Measurements from ENCODE around the gene FAM237B. TPM values are rescaled to one million over a fixed set of nuclear protein-coding genes. Genes with fewer than 3 reads are reported as not detected.

The FAM237B gene
- total and polyA plus RNA-seq, 2 of the 13 experiments (the other 11 are each of a cell fraction or from before 2014, with no cell fraction given): not detected

DNA sequence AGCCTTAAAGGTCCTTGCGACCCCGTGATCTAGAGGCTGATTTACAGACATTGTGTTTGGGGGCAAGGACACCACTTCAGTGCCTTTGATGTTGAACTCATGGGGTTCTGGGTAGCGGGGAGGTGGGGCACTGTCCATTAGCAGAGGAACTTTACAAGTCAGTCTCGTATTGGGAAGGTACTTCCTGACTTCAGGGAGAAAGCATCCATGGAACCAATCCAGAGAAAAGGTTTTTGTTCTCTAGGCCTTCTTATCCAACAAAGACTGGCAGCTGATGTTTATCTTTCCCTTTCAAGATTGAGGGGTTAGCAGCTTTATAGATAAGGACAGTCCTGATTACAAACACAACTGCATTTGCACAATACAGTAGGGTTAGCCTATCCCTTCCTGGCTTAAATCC, 28.2 kb upstream of the FAM237B start (continued):
- TF ChIP-seq, protein P1, sequence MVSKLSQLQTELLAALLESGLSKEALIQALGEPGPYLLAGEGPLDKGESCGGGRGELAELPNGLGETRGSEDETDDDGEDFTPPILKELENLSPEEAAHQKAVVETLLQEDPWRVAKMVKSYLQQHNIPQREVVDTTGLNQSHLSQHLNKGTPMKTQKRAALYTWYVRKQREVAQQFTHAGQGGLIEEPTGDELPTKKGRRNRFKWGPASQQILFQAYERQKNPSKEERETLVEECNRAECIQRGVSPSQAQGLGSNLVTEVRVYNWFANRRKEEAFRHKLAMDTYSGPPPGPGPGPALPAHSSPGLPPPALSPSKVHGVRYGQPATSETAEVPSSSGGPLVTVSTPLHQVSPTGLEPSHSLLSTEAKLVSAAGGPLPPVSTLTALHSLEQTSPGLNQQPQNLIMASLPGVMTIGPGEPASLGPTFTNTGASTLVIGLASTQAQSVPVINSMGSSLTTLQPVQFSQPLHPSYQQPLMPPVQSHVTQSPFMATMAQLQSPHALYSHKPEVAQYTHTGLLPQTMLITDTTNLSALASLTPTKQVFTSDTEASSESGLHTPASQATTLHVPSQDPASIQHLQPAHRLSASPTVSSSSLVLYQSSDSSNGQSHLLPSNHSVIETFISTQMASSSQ (IDR thresholded peaks at IDR 0.05; ENCODE audit: low read depth): no peak
- TF ChIP-seq, protein P1 (CRISPR knock-in tag; IDR thresholded peaks at IDR 0.05; ENCODE audit: borderline replicate concordance): 0 out of 2 replicates have a peak, but pooled peaks have one; percentile 53
- TF ChIP-seq SOX6 (IDR thresholded peaks at IDR 0.05): no peak
- peak; percentile 83 for TF ChIP-seq SOX6 (CRISPR knock-in tag; IDR thresholded peaks at IDR 0.05)
- 0 out of 2 replicates have a peak, but pooled peaks have one; percentile 30 for TF ChIP-seq RCOR2 (CRISPR knock-in tag; IDR thresholded peaks at IDR 0.05)
- peak; percentile 65 for TF ChIP-seq TCF7 (IDR thresholded peaks at IDR 0.05; ENCODE audit: low read depth)
- peak; percentile 51; the same call in 1 of the 2 replicates for TF ChIP-seq GATAD2A (CRISPR knock-in tag; IDR thresholded peaks at IDR 0.05)
- TF ChIP-seq, protein P2, sequence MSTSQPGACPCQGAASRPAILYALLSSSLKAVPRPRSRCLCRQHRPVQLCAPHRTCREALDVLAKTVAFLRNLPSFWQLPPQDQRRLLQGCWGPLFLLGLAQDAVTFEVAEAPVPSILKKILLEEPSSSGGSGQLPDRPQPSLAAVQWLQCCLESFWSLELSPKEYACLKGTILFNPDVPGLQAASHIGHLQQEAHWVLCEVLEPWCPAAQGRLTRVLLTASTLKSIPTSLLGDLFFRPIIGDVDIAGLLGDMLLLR (CRISPR knock-in tag; IDR thresholded peaks at IDR 0.05): no peak
- peak; percentile 53 for TF ChIP-seq FOXA3 (CRISPR knock-in tag; IDR thresholded peaks at IDR 0.05)
- TF ChIP-seq, protein P3, sequence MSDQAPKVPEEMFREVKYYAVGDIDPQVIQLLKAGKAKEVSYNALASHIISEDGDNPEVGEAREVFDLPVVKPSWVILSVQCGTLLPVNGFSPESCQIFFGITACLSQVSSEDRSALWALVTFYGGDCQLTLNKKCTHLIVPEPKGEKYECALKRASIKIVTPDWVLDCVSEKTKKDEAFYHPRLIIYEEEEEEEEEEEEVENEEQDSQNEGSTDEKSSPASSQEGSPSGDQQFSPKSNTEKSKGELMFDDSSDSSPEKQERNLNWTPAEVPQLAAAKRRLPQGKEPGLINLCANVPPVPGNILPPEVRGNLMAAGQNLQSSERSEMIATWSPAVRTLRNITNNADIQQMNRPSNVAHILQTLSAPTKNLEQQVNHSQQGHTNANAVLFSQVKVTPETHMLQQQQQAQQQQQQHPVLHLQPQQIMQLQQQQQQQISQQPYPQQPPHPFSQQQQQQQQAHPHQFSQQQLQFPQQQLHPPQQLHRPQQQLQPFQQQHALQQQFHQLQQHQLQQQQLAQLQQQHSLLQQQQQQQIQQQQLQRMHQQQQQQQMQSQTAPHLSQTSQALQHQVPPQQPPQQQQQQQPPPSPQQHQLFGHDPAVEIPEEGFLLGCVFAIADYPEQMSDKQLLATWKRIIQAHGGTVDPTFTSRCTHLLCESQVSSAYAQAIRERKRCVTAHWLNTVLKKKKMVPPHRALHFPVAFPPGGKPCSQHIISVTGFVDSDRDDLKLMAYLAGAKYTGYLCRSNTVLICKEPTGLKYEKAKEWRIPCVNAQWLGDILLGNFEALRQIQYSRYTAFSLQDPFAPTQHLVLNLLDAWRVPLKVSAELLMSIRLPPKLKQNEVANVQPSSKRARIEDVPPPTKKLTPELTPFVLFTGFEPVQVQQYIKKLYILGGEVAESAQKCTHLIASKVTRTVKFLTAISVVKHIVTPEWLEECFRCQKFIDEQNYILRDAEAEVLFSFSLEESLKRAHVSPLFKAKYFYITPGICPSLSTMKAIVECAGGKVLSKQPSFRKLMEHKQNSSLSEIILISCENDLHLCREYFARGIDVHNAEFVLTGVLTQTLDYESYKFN (CRISPR knock-in tag; conservative IDR thresholded peaks at IDR 0.05): peak; percentile 42
- TF ChIP-seq, protein P4, sequence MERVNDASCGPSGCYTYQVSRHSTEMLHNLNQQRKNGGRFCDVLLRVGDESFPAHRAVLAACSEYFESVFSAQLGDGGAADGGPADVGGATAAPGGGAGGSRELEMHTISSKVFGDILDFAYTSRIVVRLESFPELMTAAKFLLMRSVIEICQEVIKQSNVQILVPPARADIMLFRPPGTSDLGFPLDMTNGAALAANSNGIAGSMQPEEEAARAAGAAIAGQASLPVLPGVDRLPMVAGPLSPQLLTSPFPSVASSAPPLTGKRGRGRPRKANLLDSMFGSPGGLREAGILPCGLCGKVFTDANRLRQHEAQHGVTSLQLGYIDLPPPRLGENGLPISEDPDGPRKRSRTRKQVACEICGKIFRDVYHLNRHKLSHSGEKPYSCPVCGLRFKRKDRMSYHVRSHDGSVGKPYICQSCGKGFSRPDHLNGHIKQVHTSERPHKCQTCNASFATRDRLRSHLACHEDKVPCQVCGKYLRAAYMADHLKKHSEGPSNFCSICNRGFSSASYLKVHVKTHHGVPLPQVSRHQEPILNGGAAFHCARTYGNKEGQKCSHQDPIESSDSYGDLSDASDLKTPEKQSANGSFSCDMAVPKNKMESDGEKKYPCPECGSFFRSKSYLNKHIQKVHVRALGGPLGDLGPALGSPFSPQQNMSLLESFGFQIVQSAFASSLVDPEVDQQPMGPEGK (CRISPR knock-in tag; IDR thresholded peaks at IDR 0.05): 0 out of 2 replicates have a peak, but pooled peaks have one; percentile 28
- no peak for TF ChIP-seq ZNF766 (CRISPR knock-in tag; IDR thresholded peaks at IDR 0.05; ENCODE audit: borderline replicate concordance)
- peak; percentile 65 for TF ChIP-seq ZNF143 (CRISPR knock-in tag; IDR thresholded peaks at IDR 0.05)
- no peak for TF ChIP-seq ZNF224 (CRISPR knock-in tag; IDR thresholded peaks at IDR 0.05)
- TF ChIP-seq, protein P5, sequence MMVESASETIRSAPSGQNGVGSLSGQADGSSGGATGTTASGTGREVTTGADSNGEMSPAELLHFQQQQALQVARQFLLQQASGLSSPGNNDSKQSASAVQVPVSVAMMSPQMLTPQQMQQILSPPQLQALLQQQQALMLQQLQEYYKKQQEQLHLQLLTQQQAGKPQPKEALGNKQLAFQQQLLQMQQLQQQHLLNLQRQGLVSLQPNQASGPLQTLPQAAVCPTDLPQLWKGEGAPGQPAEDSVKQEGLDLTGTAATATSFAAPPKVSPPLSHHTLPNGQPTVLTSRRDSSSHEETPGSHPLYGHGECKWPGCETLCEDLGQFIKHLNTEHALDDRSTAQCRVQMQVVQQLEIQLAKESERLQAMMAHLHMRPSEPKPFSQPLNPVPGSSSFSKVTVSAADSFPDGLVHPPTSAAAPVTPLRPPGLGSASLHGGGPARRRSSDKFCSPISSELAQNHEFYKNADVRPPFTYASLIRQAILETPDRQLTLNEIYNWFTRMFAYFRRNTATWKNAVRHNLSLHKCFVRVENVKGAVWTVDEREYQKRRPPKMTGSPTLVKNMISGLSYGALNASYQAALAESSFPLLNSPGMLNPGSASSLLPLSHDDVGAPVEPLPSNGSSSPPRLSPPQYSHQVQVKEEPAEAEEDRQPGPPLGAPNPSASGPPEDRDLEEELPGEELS (CRISPR knock-in tag; IDR thresholded peaks at IDR 0.05): peak; percentile 61
- TF ChIP-seq TBX2 (CRISPR knock-in tag; IDR thresholded peaks at IDR 0.05; ENCODE audit: borderline replicate concordance): peak; percentile 69; the same call in 1 of the 2 replicates
